GM15510 (cell line): ENCODE data around the gene MIGA2.

ENCODE experiments used
- POLR2A ChIP-seq: IDR thresholded peaks from 3 replicates; pipeline ENCODE4 v1.6.1; 2011; ENCODE audit warnings: borderline replicate concordance; ENCODE audit not compliant: insufficient read length; ENCODE audit errors: extremely low read depth

The MIGA2 gene

DNA sequence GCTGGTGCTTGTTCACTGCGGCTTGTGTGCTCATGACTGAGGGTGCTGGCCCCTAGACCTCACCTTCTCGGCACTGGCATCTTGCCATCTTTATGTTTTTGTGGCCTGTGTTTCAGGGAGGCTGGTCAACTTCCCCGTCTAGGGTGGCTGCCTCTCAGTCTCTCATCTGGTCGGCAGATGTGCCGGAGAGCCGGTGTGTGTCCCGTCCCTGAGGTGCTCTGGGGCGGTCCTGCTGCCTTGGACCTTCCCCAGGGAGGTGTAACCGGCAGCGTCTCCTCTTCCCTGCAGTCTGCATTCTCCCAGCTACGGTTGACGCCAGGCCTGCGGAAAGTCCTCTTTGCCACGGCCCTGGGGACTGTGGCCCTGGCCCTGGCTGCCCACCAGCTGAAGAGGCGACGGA, 5.6 kb downstream of the MIGA2 start:
- no peak for TF ChIP-seq POLR2A

DNA sequence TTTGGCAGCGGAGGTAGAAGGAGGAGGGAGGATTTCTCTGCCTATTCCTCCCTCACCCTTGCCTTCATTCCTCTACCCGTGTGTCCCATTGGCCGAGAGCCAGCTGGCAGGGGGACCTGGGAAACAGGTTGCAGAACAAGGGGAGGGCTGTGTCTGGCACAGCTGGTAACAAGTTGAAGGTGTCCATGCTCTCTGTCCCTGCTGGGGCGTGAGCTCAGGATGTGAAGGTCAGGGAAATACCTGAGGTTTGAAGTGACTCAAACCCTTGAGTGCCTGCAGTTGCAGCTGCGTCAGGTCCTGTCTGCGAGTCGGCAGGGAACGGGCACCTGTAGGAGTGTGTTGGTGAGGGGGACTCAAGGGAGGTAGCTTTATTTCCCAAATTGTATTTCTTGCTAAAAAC, 16.2 kb downstream of the MIGA2 start:
- no peak for TF ChIP-seq POLR2A

DNA sequence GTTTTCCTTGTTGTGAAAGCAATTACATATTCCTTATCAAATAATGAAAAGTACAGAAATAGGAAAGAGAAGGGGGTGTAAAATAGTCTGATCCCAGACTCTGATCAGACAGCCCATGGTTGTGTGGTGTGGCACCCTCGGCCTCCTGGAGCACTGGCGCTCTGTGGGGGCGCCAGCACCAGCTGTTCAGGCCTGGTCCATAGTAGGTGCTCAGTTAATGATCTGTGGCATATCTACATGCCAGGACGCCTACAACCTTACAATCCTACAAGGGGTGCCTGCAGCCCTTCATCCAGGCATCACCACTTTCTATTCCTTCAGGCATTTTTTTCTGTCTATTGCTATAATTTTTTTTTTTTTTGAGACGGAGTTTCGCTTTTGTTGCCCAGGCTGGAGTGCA, 16.6 kb downstream of the MIGA2 start:
- TF ChIP-seq POLR2A, result no peak

DNA sequence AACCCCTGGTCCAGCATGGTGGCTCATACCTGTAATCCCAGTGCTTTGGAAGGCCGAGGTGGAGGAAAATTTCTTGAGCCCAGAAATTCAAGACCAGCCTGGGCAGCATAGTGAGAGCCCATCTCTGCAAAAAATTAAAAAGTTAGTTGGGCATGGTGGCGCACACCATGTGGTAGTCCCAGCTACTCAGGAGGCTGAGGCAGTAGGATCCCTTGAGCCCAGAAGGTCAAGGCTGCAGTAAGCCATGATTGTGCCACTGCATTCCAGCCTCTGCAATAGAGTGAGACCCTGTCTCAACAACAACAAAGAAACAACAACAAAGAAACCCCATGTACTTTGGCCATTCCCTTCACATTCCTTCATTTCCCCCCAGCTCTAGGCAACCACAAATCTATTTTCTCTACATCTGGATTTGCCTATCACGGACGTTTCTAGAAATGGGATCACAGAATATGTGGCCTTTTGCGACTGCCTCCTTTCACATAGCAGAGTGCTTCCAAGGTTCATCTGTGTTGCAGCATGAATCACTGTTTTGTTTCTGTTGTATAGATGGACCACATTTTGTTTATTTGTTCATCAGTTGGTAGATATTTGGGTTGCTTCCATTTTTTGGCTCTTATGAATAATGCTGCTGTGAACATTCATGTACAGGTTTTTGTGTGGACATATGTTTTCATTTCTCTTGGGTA, 17.9 kb downstream of the MIGA2 start:
- no peak for TF ChIP-seq POLR2A

DNA sequence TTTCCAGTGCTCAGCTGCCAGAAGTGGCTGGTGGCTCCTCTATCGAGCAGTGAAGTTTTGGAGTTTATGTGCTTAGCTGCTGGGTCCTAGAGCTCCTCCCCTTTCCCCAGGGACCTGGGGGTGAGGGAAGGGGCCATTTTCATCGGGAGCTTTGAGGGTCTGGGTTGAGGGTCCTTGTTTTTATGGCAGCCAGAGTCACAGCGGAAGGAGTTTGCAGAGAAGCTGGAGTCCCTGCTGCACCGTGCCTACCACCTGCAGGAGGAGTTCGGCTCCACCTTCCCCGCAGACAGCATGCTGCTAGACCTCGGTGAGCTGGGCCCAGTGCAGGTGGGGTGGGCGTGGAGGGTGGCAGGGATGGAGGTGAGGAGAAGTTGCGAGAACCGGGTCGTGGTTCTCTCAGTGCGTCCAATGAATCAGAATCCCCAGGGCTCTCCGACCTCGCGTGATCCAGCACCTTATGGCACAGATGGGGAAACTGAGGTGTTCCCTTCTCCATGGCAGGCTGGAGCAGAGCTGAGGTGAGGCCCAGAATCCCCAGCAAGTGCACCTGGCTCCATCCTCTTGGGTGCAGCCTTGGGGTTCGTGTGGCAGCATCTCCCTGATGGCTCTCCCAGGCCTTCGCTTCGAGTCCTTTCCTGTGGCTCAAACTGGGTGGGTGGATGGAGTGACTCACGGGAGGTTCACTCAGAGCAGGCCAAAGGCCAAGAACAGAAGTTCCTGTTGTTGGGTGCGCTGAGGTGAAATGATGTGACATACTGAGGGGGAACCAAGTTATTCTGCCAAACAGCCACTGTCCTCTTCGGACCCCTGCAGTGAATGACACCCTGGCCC, 22.8 kb downstream of the MIGA2 start:
- TF ChIP-seq POLR2A, result no peak

DNA sequence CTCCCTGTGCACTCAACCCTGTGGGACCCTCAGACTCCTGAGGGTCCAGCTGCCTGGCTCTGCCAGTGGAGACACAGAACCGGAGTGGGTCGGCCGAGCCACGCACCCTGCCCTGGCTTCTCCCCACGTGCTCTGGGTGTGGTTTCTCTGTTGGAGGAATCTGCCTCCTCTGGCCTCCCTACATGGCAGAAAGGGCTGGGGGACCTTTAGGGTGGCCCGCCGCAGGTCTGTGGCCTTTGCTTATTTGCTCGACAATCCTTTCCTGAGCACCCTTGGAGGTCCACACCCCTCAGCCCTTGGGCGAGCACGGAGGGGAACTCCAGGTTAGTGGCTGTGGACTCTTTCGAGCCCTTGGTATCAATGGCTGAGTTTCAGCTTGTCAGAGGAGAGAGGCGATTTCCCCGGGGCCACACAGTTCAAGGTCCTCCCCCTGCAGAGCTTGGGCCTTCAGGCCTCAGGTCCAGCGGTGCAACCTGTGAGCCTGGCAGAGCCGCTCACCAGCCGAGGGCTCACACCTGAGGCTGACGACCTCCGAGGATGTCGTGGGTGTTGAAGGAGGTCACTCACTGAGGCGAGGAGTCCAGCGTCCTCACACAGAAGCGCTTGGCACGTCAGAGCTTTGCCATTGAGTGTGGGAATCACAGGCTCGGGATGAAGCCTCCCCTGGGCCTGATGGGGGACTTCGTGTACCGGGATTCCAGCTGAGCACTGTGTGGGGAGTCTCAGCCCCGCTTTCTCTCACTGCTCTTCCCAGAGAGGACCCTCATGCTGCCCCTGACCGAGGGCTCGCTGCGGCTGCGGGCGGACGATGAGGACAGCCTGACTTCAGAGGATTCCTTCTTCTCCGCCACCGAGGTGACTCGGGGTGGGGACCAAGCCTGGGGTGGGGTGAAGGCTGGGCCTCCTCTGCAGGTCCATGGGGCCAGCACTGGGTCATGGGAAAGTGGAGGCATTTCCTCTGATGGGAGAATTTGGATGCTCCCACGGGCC, 23.7 kb downstream of the MIGA2 start:
- no peak for TF ChIP-seq POLR2A

DNA sequence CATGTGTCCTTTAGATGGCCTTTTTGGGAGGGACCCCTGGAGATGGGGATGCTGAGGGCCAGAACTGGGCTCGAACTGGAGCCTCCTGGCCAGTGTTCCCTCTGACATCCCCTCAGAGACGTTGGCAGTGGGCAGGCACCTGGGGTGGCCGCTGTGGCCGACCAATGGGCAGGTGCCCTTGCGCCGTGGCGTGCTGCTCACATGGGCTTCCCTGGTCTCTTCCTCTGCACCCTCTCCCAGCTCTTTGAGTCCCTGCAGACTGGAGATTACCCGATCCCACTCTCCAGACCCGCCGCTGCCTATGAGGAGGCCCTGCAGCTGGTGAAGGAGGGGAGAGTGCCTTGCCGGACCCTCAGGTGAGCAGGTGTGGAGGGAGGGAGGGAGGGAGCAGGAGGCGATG, 24.6 kb downstream of the MIGA2 start:
- no peak for TF ChIP-seq POLR2A

DNA sequence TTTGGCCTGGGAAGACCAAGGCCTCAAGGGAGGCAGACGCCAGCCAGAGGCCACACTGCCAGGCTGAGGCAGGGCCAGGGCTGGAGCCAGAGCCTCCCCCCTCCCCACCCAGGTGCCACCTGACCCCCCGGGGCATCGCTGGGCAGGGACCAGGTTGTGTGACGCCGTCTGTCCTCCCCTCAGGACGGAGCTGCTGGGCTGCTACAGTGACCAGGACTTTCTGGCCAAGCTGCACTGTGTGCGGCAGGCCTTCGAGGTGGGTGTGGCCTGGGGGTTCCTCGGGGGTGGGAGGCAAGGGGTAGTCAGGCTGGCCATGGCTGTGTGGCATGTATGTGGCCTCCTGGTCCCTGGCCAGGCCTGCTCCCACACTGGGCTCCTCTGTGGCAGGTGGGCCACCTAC, 26.6 kb downstream of the MIGA2 start:
- TF ChIP-seq POLR2A, result no peak

DNA sequence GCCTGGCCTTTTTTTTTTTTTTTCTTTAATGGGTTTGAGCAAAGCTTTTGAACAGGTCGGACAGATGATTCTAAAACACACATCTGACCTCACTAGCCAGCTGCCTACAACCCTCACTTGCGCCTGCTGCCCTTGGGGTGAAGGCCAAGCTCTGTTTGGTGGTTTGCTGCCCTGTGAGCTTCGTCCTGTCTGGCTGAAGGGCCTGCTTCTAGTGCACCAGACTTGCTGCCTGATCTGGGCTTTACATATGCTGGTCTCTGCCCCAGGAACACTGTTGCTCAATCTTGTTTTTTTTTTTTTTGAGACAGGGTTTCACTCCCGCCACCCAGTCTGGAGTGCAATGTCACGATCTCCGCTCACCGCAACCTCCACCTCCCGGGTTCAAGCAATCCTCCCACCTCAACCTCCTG, 28.1 kb downstream of the MIGA2 start:
- TF ChIP-seq POLR2A, result no peak

DNA sequence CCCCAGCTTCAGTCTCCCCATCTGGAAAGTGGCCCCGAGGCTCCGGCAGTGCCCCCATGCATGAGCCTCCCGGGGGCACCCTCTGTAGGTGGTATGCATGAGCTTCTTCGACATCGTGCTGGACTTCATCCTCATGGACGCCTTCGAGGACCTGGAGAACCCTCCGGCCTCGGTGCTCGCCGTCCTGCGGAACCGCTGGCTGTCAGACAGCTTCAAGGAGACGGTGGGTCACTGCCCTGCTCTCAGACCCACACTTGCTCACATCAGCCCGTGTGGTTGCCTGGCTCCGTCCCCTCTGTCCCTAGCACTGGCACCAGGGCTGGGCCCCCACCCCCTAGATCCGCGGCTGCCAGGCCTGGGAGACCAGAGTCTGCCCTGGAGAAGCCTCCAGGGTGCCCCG, 31.7 kb downstream of the MIGA2 start:
- TF ChIP-seq POLR2A, result no peak

DNA sequence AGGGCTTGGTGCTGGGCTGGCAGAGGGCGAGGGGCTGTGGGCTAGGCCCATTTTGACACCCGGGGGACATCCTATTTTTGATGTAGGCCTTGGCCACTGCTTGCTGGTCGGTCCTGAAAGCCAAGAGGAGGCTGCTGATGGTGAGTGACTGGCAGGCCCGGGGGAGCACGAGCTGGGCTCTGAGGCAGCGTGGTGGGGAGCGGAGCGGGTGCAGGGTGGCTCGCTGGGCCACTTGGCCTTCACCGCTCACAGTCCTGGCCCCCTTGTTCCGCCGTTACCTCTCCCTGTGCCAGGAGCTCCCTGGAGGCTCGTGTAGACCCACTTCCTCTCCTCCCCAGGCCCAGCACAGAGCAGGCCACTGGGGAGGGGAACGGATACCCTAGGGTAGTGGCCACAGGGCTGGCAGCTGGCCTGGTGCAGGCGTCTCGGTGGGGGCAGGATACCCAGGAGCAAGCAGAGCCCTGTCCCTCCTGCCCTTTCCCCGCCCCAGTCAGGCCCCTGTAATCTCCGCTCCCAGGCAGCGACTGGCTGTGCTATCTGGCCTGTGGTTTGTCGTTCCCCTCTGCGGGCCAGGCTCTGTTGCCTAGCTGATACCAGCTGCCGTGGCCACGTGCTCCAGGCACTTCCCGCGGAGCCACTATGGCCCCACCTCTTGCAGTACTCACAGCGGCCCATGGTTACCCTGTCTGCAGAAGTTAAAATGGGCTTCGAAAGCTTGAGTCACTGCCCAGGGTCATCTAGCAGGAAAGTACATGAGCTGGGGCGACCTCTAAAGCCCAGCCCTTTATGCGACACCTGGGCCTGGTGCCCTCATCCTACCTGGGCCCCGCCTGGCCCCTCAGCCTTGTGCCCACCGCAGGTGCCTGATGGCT, 32.8 kb downstream of the MIGA2 start:
- TF ChIP-seq POLR2A, result no peak

DNA sequence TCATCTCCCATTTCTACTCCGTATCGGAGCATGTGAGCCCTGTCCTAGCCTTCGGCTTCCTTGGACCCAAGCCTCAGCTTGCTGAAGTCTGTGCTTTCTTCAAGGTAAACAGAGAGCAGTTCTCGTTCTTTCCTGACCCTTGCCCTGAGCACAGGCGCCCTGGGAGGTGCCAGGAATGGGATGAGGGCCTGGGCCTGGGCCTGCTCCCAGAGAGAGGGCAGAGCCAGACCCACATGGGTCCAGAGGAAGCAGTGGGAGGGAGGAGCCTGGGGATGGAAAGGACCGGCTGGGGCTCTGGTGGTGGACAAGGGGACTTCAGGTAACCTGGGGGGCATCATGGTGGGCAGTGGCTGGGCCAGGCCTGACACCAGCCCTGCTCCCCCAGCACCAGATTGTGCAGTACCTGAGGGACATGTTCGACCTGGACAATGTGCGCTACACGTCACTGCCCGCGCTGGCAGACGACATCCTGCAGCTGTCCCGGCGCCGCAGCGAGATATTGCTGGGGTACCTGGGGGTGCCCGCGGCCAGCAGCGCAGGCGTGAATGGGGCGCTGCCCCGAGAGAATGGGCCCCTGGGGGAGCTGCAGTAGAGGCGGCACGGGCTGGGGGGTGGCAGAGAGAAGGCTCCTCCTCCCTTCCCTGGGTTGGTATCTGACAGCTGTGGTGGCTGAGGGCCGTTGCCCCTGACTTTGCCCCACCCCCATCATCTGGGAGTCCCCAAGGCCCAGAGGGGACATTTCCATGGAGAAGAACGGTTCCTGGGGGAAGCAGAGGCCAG, 33.6 kb downstream of the MIGA2 start:
- TF ChIP-seq POLR2A, result no peak
